BJ (cell line): Measurements from ENCODE around the gene TIMM50. TPM values are rescaled to one million over a fixed set of nuclear protein-coding genes. Genes with fewer than 3 reads are reported as not detected.

Source experiments
- CTCF ChIA-PET: fragments of 350-600 bp; formaldehyde crosslinking; extraction: SDS; loops from one replicate; lab custom pipeline; 2021; ENCODE audit warnings: antibody characterized with exemption, inconsistent platforms; lab: Yijun Ruan, JAX
- POLR2A ChIA-PET: fragments of 300-600 bp; sonication (Branson Sonifier 250); formaldehyde crosslinking; extraction: SDS; loops from one replicate; lab custom pipeline; 2021; ENCODE audit warnings: antibody characterized with exemption; lab: Charles Lee
- DNase-seq: peaks from one replicate; pipeline ENCODE4 v3.0.0-alpha.2; 2011; ENCODE audit warnings: low read depth
- H3K27me3 ChIP-seq: 2 replicates; pipeline ENCODE4 v1.6.0; 2011; ENCODE audit warnings: low read length; ENCODE audit not compliant: control insufficient read depth, insufficient read depth
- H3K36me3 ChIP-seq: 2 replicates; pipeline ENCODE4 v1.5.1; 2011; ENCODE audit warnings: low read length; ENCODE audit not compliant: control insufficient read depth, insufficient read depth
- H3K4me3 ChIP-seq: 2 replicates; pipeline ENCODE4 v1.5.1; 2011; ENCODE audit warnings: low read depth, mild to moderate bottlenecking, control low read depth, low read length
- polyA plus RNA-seq: library from polyadenylated mRNA; depleted of rRNA; stranded (reverse); fragments of >200 nt; gene quantifications from 2 replicates; pipeline ENCODE4 v1.2.3, GENCODE V29; 2011
- TF ChIP-seq, protein P1 (sequence below): IDR thresholded peaks from 2 replicates; pipeline ENCODE4 v1.5.1; 2011; ENCODE audit warnings: low read depth, mild to moderate bottlenecking, control low read depth, inconsistent platforms, low read length, moderate library complexity; ENCODE audit not compliant: insufficient read depth

TIMM50 gene
- polyA plus RNA-seq, 1 experiment = 97.8 TPM

DNA sequence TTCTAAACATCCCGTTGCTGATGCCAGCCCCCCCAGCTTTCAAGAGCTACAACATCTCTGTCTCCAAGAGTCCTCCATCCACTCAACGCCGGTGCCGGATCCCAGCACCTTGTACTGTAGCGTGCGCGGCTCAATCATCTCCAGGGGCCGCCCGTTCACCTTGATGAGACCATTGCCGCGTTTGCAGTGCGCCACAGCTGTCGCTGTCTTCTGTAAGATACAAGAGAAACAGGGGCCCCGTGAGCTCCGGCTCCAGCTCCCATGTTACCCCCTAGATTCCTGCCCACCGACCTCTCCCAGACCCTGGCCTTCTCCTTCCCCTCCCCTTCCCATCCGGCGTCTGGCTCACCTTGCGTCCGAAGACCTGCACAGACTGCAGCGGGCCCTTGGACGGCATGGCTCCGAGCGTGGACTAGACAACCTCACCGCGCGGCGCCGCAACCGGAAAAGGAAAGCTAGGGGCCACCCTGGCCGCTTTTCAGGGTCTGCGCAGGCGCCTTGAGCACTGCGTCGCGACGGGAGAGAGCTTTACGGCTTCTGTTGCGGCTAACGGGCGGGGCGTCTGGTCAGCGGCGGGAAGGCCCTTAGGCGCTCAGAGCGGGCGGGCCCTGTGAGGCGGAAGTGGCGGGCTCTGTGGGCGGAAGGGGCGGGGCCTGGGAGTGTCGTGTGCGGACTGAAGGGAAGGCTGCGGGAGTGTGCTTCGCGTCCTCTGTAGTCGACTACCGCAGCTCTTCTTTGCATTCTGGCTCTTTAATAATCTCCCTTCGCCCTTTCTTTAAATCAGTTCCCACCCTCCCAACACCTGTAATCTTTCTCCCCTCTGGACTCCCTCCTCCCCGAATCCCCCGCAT lies 44.9 kb upstream of the TIMM50 start, which contains the start of gene RPS16:
TSS of gene RPS16 (minus strand) at position 451 of the 851 bp plus-strand sequence. CDS start at position 397, 54 bp downstream.
- ChIA-PET POLR2A (interaction anchor here (0.6 to 1.5 kb wide), 11 partner anchors 10 to 744 kb away, joined by 3 to 17 read pairs (median 4); partner anchors contain the start of genes EID2B, MED29, PAF1 and SAMD4B), CTCF (interaction anchor here (0.8 to 1.7 kb wide), 7 partner anchors 21 to 98 kb away, joined by 3 to 9 read pairs (median 5); partner anchors contain the start of genes EID2B and PLEKHG2)
- TF ChIP-seq, protein P1, sequence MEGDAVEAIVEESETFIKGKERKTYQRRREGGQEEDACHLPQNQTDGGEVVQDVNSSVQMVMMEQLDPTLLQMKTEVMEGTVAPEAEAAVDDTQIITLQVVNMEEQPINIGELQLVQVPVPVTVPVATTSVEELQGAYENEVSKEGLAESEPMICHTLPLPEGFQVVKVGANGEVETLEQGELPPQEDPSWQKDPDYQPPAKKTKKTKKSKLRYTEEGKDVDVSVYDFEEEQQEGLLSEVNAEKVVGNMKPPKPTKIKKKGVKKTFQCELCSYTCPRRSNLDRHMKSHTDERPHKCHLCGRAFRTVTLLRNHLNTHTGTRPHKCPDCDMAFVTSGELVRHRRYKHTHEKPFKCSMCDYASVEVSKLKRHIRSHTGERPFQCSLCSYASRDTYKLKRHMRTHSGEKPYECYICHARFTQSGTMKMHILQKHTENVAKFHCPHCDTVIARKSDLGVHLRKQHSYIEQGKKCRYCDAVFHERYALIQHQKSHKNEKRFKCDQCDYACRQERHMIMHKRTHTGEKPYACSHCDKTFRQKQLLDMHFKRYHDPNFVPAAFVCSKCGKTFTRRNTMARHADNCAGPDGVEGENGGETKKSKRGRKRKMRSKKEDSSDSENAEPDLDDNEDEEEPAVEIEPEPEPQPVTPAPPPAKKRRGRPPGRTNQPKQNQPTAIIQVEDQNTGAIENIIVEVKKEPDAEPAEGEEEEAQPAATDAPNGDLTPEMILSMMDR = no peak
- peaks cover 17% of the 10 kb centered on the region for H3K36me3 ChIP-seq
- no peaks in the 10 kb centered on the region for H3K27me3 ChIP-seq
- peak within 1 kb of the TSS; percentile 98 for H3K4me3 ChIP-seq
- peak; percentile 66 for DNase-seq

DNA sequence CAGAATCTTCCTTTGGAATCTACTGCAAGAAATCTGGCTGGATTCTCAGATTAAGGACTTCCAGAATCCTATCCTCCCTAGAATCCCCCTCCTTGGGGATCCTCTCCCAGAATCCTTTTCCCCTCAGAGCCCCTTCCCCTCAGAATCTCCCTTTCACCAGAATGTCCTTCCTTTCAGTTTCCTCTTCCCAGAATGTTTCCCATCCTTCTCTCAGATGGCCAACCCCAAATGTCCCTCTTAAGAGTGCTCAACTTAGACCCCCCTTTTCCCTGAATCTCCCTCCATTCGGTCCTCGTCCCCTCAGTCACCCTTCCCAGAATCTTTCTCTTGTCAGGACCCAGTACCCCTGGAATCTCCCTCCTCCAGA lies 44.3 kb upstream of the TIMM50 start:
- H3K36me3 ChIP-seq = peaks cover 14% of the 10 kb centered on the region
- DNase-seq = no peak
- H3K27me3 ChIP-seq = no peaks in the 10 kb centered on the region
- ChIA-PET POLR2A (interaction anchor here (0.6 to 1.5 kb wide), 11 partner anchors 9 to 745 kb away, joined by 3 to 17 read pairs (median 4); partner anchors contain the start of genes EID2B, MED29, PAF1 and SAMD4B), CTCF (interaction anchor here (0.9 to 1.7 kb wide), 6 partner anchors 22 to 98 kb away, joined by 3 to 9 read pairs (median 6); partner anchors contain the start of genes EID2B and PLEKHG2)
- TF ChIP-seq, protein P1 = no peak
- peak overlapping the region; percentile 98 for H3K4me3 ChIP-seq

DNA sequence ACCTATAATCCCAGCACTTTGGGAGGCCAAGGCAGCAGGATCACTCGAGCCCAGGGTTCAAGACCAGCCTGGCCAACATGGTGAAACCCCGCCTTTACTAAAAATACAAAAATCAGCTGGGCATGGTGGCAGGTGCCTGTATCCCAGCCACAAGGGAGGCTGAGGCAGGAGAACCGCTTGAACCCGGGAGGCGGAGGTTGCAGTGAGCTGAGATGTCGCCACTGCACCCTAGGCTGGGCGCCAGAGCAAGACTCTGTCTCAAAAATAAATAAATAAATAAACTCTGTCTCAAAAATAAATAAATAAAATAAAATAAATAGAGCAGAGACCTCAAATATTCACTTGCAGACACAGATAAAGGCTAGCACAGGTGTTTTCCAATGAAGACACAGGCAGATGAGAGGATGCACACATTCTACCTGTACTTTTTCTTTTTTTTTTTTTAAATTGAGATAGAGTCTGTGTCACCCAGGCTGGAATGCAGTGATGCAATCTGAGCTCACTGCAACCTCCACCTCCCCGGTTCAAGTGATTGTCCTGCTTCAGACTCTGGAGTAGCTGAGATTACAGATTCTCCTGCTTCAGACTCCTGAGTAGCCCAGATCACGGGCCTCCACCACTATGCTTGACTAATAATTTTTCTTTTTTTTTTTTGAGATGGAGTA lies 42.2 kb upstream of the TIMM50 start:
- H3K4me3 ChIP-seq = no peak overlapping the region
- no peaks in the 10 kb centered on the region for H3K27me3 ChIP-seq
- CTCF ChIA-PET = interaction anchor here (0.7 to 1.8 kb wide), 9 partner anchors 9 to 233 kb away, joined by 3 to 5 read pairs (median 3); partner anchors contain the start of gene EID2B
- no peak for DNase-seq
- TF ChIP-seq, protein P1 = no peak
- H3K36me3 ChIP-seq = peaks cover 8% of the 10 kb centered on the region
- POLR2A ChIA-PET = interaction anchor here (0.7 kb wide), 1 partner anchor 48 kb away, joined by 8 read pairs; the partner anchor contains the start of gene PAF1

DNA sequence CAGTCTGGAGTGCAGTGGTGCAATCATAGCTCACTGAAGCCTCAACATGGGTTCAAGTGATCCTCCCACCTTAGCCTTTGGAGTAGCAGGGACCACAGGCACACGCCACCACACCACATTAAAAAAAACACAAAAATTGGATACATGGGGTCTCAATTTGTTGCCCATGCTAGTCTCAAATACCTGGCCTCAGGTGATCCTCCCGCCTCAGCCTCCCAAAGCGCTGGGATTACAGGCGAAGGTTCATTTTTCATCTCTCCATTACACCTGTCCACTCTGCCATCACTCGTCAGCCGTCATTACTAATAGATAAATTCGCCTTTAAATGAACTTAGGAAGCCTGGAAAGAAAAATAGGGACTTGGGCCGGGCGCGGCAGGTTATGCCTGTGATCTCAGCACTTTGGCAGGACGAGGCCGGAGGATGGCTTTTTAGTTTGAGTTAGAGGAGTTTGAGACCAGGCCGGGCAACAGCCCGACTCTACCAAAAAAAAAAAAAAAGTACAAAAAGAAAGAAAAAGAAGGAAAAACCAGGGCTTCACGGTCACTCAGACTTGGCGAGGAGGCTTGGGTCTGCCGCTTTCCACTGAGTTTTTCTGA lies 35.9 kb upstream of the TIMM50 start:
- TF ChIP-seq, protein P1 = no peak
- Histone ChIP-seq H3K4me3 (peak overlapping the region; percentile 90), H3K36me3 (peaks cover 1% of the 10 kb centered on the region; the same call in 1 of the 2 replicates), H3K27me3 (no peaks in the 10 kb centered on the region)
- no peak for DNase-seq
- POLR2A ChIA-PET = interaction anchor here (0.7 to 1.5 kb wide), 2 partner anchors 9 to 20 kb away, joined by 8 read pairs; partner anchors contain the start of gene RPS16
- CTCF ChIA-PET = interaction anchor here (0.7 to 2.3 kb wide), 6 partner anchors 10 to 88 kb away, joined by 3 to 11 read pairs (median 4); partner anchors contain the start of gene EID2B
